Small intestine (tissue), 7 donors: ENCODE data around the gene PRDM8. TPM values are rescaled to one million over a fixed set of nuclear protein-coding genes. Genes with fewer than 3 reads are reported as not detected.
"Not testable (repeated sequence)": the region's sequence is repeated elsewhere in the genome, so short reads cannot be mapped to it uniquely, and the experiment has no call there.

ENCODE experiments used
- DNase-seq, 2 donors: peaks; one replicate each; pipeline versions ENCODE4 v3.0.0 to v3.0.0-alpha.2; 2013
- FAIRE-seq: peaks from 2 replicates; lab custom pipeline; 2012; peaks lifted over from hg19 to GRCh38; lab: Jason Lieb, UNC
- H3K27ac ChIP-seq, 3 donors: one replicate each; pipeline ENCODE4 v1.5.1; 2013; ENCODE audit warnings: low read length in 2 of 3, mild to moderate bottlenecking in 2 of 3, control low read depth in 1 of 3, inconsistent platforms in 1 of 3, low read depth in 1 of 3, moderate library complexity in 1 of 3
- H3K27me3 ChIP-seq, 3 donors: one replicate each; pipeline ENCODE4 v1.6.1; 2013; ENCODE audit warnings: low read length in 3 of 3, inconsistent platforms in 1 of 3; ENCODE audit not compliant: control insufficient read depth in 3 of 3, insufficient read depth in 3 of 3
- H3K36me3 ChIP-seq, 3 donors: one replicate each; pipeline ENCODE4 v1.6.1; 2013; ENCODE audit warnings: low read length in 3 of 3, inconsistent platforms in 1 of 3, low read depth in 1 of 3, mild to moderate bottlenecking in 1 of 3, moderate library complexity in 1 of 3; ENCODE audit not compliant: control insufficient read depth in 3 of 3, insufficient read depth in 2 of 3
- H3K4me1 ChIP-seq, 3 donors: one replicate each; pipeline ENCODE4 v1.6.1; 2013; ENCODE audit warnings: low read length in 2 of 3, inconsistent platforms in 1 of 3, low read depth in 1 of 3, mild to moderate bottlenecking in 1 of 3, moderate library complexity in 1 of 3; ENCODE audit not compliant: control insufficient read depth in 3 of 3, insufficient read depth in 2 of 3
- H3K4me3 ChIP-seq, 3 donors: one replicate each; pipeline ENCODE4 v1.5.1; 2013; ENCODE audit warnings: low read length in 3 of 3, control low read depth in 1 of 3, inconsistent platforms in 1 of 3, low read depth in 1 of 3, mild to moderate bottlenecking in 1 of 3, moderate library complexity in 1 of 3
- H3K9me3 ChIP-seq, 2 donors: one replicate each; pipeline ENCODE4 v1.6.1; 2013; ENCODE audit warnings: low read depth in 1 of 2, low read length in 1 of 2; ENCODE audit not compliant: control insufficient read depth in 2 of 2, insufficient read depth in 1 of 2
- WGBS, 3 donors: extraction: QIAGEN DNeasy Blood & Tissue Kit; methylation state at CpG; one replicate each; pipeline ENCODE4 v1.1.7; 2013; 5-methylcytosine and 5-hydroxymethylcytosine counted together
- polyA plus RNA-seq, 4 donors: library from polyadenylated mRNA; stranded (reverse) in 3 of 4; unstranded in 1 of 4; fragments of 200-250 nt in 3 of 4; fragments of 120-200 nt in 1 of 4; gene quantifications; one replicate each; pipeline versions ENCODE4 v1.2.1 to v1.2.3, GENCODE V29; 2013
- donor health status: healthy with polysubstance abuse.
- donor health status: control.
- donor health status: control.
- donor health status: Bipolar disorder and iron deficiency.
- donor health status: healthy.

PRDM8 gene
- polyA plus RNA-seq, 4 donors = 0.27 to 2.0 (median 0.90) TPM; not detected in 1

GRCh38 chr4:80232707-80233370, 35.5 kb downstream of the PRDM8 start:
- Histone ChIP-seq H3K27ac (no peak overlapping the region), H3K36me3 (no peaks in the 10 kb centered on the region), H3K9me3 (no peaks in the 10 kb centered on the region), H3K27me3 (peaks cover 0 to 6% (median 2%) of the 10 kb centered on the region in 3 donors), H3K4me1 (no peaks in the 10 kb centered on the region), H3K4me3 (no peak overlapping the region)
- DNase-seq = no peak
- 72 to 80% (median 78%) methylated on average over 2 of the region's 2 CpGs for WGBS, 3 donors
- FAIRE-seq = no peak

- peaks cover 0 to 6% (median 2%) of the 10 kb centered on the region in 3 donors for H3K27me3 ChIP-seq
- DNase-seq = no peak
- FAIRE-seq = no peak
- H3K27ac ChIP-seq = no peak overlapping the region
- H3K4me1 ChIP-seq = no peaks in the 10 kb centered on the region
- no peaks in the 10 kb centered on the region for H3K9me3 ChIP-seq
- H3K4me3 ChIP-seq = no peak overlapping the region
- no peaks in the 10 kb centered on the region for H3K36me3 ChIP-seq
- WGBS, 3 donors = 68 to 88% (median 77%) methylated on average over 4 of the region's 4 CpGs
Measured at GRCh38 chr4:80233390-80233789, 36.1 kb downstream of the PRDM8 start.

GRCh38 chr4:80235451-80235850, 38.1 kb downstream of the PRDM8 start:
- 81 to 89% (median 85%) methylated on average over 1 of the region's 1 CpG for WGBS, 3 donors

GRCh38 chr4:80237992-80238391, 40.7 kb downstream of the PRDM8 start:
- no peaks in the 10 kb centered on the region for H3K4me1 ChIP-seq
- H3K9me3 ChIP-seq = no peaks in the 10 kb centered on the region
- H3K4me3 ChIP-seq = no peak overlapping the region
- WGBS, 3 donors = 77 to 86% (median 82%) methylated on average over 6 of the region's 6 CpGs
- H3K27ac ChIP-seq = no peak overlapping the region
- peaks cover 2 to 6% (median 2%) of the 10 kb centered on the region in 3 donors for H3K27me3 ChIP-seq
- FAIRE-seq (no peak), DNase-seq (no peak)
- no peaks in the 10 kb centered on the region for H3K36me3 ChIP-seq

More at GRCh38 chr4:80235451-80235850, 38.1 kb downstream of the PRDM8 start:
- H3K9me3 ChIP-seq = no peaks in the 10 kb centered on the region
- H3K27me3 ChIP-seq = peaks cover 2 to 6% (median 2%) of the 10 kb centered on the region in 3 donors
- FAIRE-seq = no peak
- H3K27ac ChIP-seq = no peak overlapping the region
- no peak overlapping the region for H3K4me3 ChIP-seq
- no peaks in the 10 kb centered on the region for H3K36me3 ChIP-seq
- no peaks in the 10 kb centered on the region for H3K4me1 ChIP-seq
- no peak for DNase-seq

GRCh38 chr4:80239480-80240150, 42.3 kb downstream of the PRDM8 start:
- H3K27ac ChIP-seq = no peak overlapping the region
- H3K4me1 ChIP-seq = no peaks in the 10 kb centered on the region
- WGBS, 3 donors = 85 to 88% (median 87%) methylated on average over 3 of the region's 3 CpGs
- no peak for DNase-seq
- no peaks in the 10 kb centered on the region for H3K9me3 ChIP-seq
- FAIRE-seq = no peak
- H3K27me3 ChIP-seq = peaks cover 2 to 6% (median 5%) of the 10 kb centered on the region in 3 donors
- H3K4me3 ChIP-seq = no peak overlapping the region
- H3K36me3 ChIP-seq = no peaks in the 10 kb centered on the region

- Histone ChIP-seq H3K27ac (no peak overlapping the region), H3K9me3 (no peaks in the 10 kb centered on the region), H3K27me3 (peaks cover 0 to 5% (median 4%) of the 10 kb centered on the region in 3 donors), H3K4me3 (no peak overlapping the region), H3K36me3 (no peaks in the 10 kb centered on the region), H3K4me1 (no peaks in the 10 kb centered on the region)
- DNase-seq = no peak
- no peak for FAIRE-seq
Measured at GRCh38 chr4:80240976-80241375, 43.7 kb downstream of the PRDM8 start.

GRCh38 chr4:80243274-80244018, 46.1 kb downstream of the PRDM8 start:
- Histone ChIP-seq H3K4me1 (no peaks in the 10 kb centered on the region), H3K27ac (no peak overlapping the region), H3K4me3 (no peak overlapping the region), H3K9me3 (no peaks in the 10 kb centered on the region), H3K36me3 (no peaks in the 10 kb centered on the region), H3K27me3 (peaks cover 0 to 5% (median 3%) of the 10 kb centered on the region in 3 donors)
- no peak for DNase-seq
- no peak for FAIRE-seq
- 9 to 59% (median 33%) methylated on average over 6 of the region's 6 CpGs for WGBS, 3 donors

GRCh38 chr4:80247484-80247883, 50.2 kb downstream of the PRDM8 start:
- 95 to 96% (median 95%) methylated on average over 1 of the region's 1 CpG for WGBS, 3 donors
- not testable (repeated sequence) for FAIRE-seq, H3K9me3 ChIP-seq, H3K4me1 ChIP-seq, DNase-seq, H3K36me3 ChIP-seq, H3K4me3 ChIP-seq, H3K27ac ChIP-seq, H3K27me3 ChIP-seq
